ENCODE data around the gene NEUROG2. TPM values are rescaled to one million over a fixed set of nuclear protein-coding genes. Genes with fewer than 3 reads are reported as not detected.

Gene NEUROG2
- total RNA-seq, 1 donor from 2014 or later, result 4.2 TPM

DNA sequence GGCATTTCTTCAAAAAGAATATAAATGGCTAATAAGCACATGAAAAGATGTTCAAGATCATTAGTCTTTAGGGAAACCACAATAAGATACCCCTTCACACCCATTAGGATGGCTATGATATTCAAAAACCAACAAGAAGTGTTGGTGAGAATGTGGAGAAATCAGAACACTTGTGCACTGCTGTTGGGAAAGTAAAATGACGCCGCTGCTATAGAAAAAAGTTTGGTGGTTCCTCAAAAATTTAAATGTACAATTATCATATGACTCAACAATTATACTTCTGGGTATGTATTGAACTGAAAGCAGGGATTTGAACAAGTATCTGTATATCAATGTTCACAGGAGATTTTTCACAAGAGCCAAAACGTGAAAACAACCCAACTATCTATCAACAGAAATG, 29.4 kb upstream of the NEUROG2 start:
- Mint-ChIP-seq H3K4me3 (no peak overlapping the region), H3K27me3 (ENCODE audit: low read depth) (no peaks in the 10 kb centered on the region), H3K27ac (ENCODE audit: unreplicated experiment) (no peak overlapping the region), H3K36me3 (ENCODE audit: low read depth) (peaks cover 5% of the 10 kb centered on the region), H3K9me3 (no peaks in the 10 kb centered on the region), H3K4me1 (no peaks in the 10 kb centered on the region)
- TF ChIP-seq, protein P1, sequence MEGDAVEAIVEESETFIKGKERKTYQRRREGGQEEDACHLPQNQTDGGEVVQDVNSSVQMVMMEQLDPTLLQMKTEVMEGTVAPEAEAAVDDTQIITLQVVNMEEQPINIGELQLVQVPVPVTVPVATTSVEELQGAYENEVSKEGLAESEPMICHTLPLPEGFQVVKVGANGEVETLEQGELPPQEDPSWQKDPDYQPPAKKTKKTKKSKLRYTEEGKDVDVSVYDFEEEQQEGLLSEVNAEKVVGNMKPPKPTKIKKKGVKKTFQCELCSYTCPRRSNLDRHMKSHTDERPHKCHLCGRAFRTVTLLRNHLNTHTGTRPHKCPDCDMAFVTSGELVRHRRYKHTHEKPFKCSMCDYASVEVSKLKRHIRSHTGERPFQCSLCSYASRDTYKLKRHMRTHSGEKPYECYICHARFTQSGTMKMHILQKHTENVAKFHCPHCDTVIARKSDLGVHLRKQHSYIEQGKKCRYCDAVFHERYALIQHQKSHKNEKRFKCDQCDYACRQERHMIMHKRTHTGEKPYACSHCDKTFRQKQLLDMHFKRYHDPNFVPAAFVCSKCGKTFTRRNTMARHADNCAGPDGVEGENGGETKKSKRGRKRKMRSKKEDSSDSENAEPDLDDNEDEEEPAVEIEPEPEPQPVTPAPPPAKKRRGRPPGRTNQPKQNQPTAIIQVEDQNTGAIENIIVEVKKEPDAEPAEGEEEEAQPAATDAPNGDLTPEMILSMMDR (conservative IDR thresholded peaks at IDR 0.05), result no peak
- DNase-seq (ENCODE audit: low read depth, low spot score), result no peak

DNA sequence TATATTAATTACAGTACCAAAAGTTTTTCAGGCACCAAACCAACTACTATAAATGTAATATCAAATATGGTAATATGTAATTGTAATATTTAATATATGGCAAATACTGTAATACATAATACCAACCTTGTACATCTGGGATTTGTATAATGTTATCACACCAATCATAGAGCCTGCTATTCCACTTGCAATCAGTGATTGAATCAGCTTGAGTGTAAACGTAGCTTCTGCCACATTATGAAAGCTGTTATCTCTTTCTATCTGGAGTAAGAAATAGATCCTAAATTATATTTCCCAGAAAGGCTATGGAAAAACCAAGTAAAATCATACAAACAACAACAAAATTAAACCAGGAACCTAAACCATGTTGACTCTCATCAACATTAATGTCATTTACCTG, 24.7 kb upstream of the NEUROG2 start:
- no peak overlapping the region for H3K4me3 Mint-ChIP-seq
- no peaks in the 10 kb centered on the region for H3K9me3 Mint-ChIP-seq
- H3K4me1 Mint-ChIP-seq, result no peaks in the 10 kb centered on the region
- DNase-seq (ENCODE audit: low read depth, low spot score), result no peak
- TF ChIP-seq, protein P1 (conservative IDR thresholded peaks at IDR 0.05), result no peak
- H3K36me3 Mint-ChIP-seq (ENCODE audit: low read depth), result peaks cover 8% of the 10 kb centered on the region
- H3K27ac Mint-ChIP-seq (ENCODE audit: unreplicated experiment), result no peak overlapping the region
- no peaks in the 10 kb centered on the region for H3K27me3 Mint-ChIP-seq (ENCODE audit: low read depth)

DNA sequence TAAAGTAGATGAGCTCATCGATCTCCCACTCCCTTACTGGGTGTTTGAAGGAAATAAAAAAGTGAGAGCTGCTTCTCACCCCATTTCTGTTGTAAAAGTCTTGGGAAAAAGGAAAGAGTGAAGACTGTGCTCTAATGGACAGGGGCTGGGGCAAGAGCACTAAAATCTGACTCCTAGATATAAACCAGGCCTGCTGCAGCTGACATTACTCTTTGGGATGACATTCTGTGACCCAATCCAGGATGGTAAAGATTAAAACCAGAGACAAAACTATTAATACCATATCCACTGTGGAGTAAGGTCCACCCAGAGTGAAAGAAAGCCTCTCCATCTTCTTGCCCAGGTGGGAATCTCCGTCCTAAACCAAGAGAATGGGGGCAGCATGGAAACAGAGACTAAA, 20.1 kb upstream of the NEUROG2 start:
- Mint-ChIP-seq H3K27ac (ENCODE audit: unreplicated experiment) (no peak overlapping the region), H3K4me1 (no peaks in the 10 kb centered on the region), H3K36me3 (ENCODE audit: low read depth) (peaks cover 3% of the 10 kb centered on the region), H3K9me3 (no peaks in the 10 kb centered on the region), H3K4me3 (no peak overlapping the region), H3K27me3 (ENCODE audit: low read depth) (no peaks in the 10 kb centered on the region)
- DNase-seq (ENCODE audit: low read depth, low spot score), result no peak
- TF ChIP-seq, protein P1 (conservative IDR thresholded peaks at IDR 0.05), result no peak

- Mint-ChIP-seq H3K36me3 (ENCODE audit: low read depth) (no peaks in the 10 kb centered on the region), H3K27me3 (ENCODE audit: low read depth) (peaks cover 14% of the 10 kb centered on the region), H3K9me3 (no peaks in the 10 kb centered on the region), H3K4me3 (no peak overlapping the region), H3K4me1 (no peaks in the 10 kb centered on the region), H3K27ac (ENCODE audit: unreplicated experiment) (no peak overlapping the region)
- no peak for DNase-seq (ENCODE audit: low read depth, low spot score)
- TF ChIP-seq, protein P1 (conservative IDR thresholded peaks at IDR 0.05), result no peak
These were observed 16.3 kb upstream of the NEUROG2 start for GRCh38 chr4:112532267-112532666.

GRCh38 chr4:112531146-112531545, 15.2 kb upstream of the NEUROG2 start:
- Mint-ChIP-seq H3K4me3 (no peak overlapping the region), H3K4me1 (no peaks in the 10 kb centered on the region)

More at GRCh38 chr4:112531146-112531545, 15.2 kb upstream of the NEUROG2 start:
- Mint-ChIP-seq H3K36me3 (ENCODE audit: low read depth) (no peaks in the 10 kb centered on the region), H3K27ac (ENCODE audit: unreplicated experiment) (no peak overlapping the region), H3K27me3 (ENCODE audit: low read depth) (peaks cover 23% of the 10 kb centered on the region), H3K9me3 (no peaks in the 10 kb centered on the region)
- no peak for DNase-seq (ENCODE audit: low read depth, low spot score)
- TF ChIP-seq, protein P1 (conservative IDR thresholded peaks at IDR 0.05), result no peak
